ENCODE data around the gene MIOX. TPM values are rescaled to one million over a fixed set of nuclear protein-coding genes. Genes with fewer than 3 reads are reported as not detected.

Gene MIOX
- total and polyA plus RNA-seq, 2 of the 13 experiments (the other 11 are each of a cell fraction or from before 2014, with no cell fraction given), result 1.5 to 2.9 TPM

DNA sequence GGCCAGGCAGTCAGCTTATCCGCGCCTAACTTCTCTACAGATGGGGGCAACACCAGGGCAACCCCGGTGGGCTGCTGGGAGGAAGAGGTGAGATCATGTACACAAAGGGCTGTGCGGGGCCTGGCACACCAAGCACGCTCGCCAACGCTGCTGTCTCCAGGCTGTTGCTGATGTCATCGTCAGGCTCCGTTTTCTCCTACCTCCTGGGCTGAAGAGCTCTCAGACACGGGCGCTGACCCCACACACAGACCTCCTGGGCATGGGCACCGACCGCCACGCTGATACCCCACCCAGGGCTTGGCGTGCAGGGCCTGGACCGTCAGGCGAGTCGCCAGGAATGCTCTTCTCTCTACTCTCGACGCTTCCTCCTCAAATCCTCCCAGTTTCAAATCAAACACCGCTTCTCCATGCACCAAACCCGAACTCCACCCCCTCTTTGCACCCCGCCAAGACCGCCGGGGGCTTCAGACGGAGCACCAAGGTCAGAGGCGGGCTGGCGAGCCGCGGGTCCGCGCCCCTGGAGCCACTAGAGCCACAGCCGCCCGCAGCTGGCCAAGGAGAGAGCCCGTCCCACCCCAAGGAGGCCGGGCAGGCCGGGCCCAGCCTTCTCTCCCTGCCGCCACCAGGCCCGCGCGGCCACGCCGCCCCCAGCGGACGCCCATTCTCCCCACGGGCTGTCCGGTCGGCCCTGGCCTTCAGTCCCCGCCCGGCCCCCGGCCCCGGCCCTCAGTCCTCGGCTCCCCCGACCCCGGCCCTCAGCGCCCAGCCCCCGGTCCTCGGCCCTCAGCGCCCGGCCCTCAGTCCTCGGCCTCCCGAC, 12.6 kb upstream of the MIOX start:
- BruUV-seq (replicated peaks), result TSS peak; percentile 54
- no peak for DNase-seq (ENCODE audit: low spot score)
- in situ Hi-C loops (cut with HindIII; ENCODE audit: extremely low pct_ligation_motif_present, low pct_unique_long_range_greater_than_20kb), result no loop called here
- TF ChIP-seq, protein P1, sequence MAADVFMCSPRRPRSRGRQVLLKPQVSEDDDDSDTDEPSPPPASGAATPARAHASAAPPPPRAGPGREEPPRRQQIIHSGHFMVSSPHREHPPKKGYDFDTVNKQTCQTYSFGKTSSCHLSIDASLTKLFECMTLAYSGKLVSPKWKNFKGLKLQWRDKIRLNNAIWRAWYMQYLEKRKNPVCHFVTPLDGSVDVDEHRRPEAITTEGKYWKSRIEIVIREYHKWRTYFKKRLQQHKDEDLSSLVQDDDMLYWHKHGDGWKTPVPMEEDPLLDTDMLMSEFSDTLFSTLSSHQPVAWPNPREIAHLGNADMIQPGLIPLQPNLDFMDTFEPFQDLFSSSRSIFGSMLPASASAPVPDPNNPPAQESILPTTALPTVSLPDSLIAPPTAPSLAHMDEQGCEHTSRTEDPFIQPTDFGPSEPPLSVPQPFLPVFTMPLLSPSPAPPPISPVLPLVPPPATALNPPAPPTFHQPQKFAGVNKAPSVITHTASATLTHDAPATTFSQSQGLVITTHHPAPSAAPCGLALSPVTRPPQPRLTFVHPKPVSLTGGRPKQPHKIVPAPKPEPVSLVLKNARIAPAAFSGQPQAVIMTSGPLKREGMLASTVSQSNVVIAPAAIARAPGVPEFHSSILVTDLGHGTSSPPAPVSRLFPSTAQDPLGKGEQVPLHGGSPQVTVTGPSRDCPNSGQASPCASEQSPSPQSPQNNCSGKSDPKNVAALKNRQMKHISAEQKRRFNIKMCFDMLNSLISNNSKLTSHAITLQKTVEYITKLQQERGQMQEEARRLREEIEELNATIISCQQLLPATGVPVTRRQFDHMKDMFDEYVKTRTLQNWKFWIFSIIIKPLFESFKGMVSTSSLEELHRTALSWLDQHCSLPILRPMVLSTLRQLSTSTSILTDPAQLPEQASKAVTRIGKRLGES (CRISPR knock-in tag; IDR thresholded peaks at IDR 0.05; ENCODE audit: borderline replicate concordance), result no peak
- TF ChIP-seq TCF12 (IDR thresholded peaks at IDR 0.05) (no peak), TCF12 (CRISPR knock-in tag; IDR thresholded peaks at IDR 0.05) (0 out of 2 replicates have a peak, but pooled peaks have one; percentile 42), ZFY (CRISPR knock-in tag; IDR thresholded peaks at IDR 0.05) (peak; percentile 66), PBX2 (CRISPR knock-in tag; IDR thresholded peaks at IDR 0.05) (no peak), MLLT10 (CRISPR knock-in tag; IDR thresholded peaks at IDR 0.05) (no peak), ARID4A (CRISPR knock-in tag; IDR thresholded peaks at IDR 0.05; ENCODE audit: borderline replicate concordance) (0 out of 2 replicates have a peak, but pooled peaks have one; percentile 43), THAP9 (CRISPR knock-in tag; IDR thresholded peaks at IDR 0.05; ENCODE audit: borderline replicate concordance) (peak; percentile 57; the same call in 1 of the 2 replicates), ETS1 (CRISPR knock-in tag; IDR thresholded peaks at IDR 0.05) (0 out of 2 replicates have a peak, but pooled peaks have one; percentile 58)

More for the DNA sequence above, 12.6 kb upstream of the MIOX start:
- POLR2A ChIA-PET, result interaction anchor here (1.3 kb wide), 2 partner anchors 10 to 52 kb away, joined by 3 to 4 read pairs; partner anchors contain the start of gene SCO2
- H3K9ac ChIP-seq (ENCODE audit: insufficient read depth, low read depth, low read length), result peak overlapping the region; percentile 81
- peak overlapping the region; percentile 80 to 87 (median 81) for H3K4me3 ChIP-seq (replicated peaks in 1 of 3; ENCODE audit: insufficient read depth in 1 of 3, low read depth in 2 of 3, low read length in 3 of 3)
- H3K4me1 ChIP-seq (ENCODE audit: insufficient read depth, low read length), result peaks cover 59% of the 10 kb centered on the region
- peaks cover 48% of the 10 kb centered on the region for H3K79me2 ChIP-seq (ENCODE audit: insufficient read depth, low read length)
- no peak overlapping the region for H2AFZ ChIP-seq (ENCODE audit: low read length)
- peak; percentile 50 for ATAC-seq
- WGBS (ENCODE audit: low lambda C conversion rate), result 17% methylated on average over 14 of the region's 62 CpGs
- no peaks in the 10 kb centered on the region for H3K9me3 ChIP-seq (ENCODE audit: low read length)
- H3K4me2 ChIP-seq (ENCODE audit: low read depth, low read length), result peak overlapping the region; percentile 96
- no peaks in the 10 kb centered on the region for H3K36me3 ChIP-seq (replicated peaks in 1 of 2; ENCODE audit: control insufficient read depth in 1 of 2, insufficient read depth in 2 of 2, low read length in 2 of 2)
- FAIRE-seq, result no peak
- H3K27ac ChIP-seq (ENCODE audit: extremely low read length, insufficient read depth, low read length), result peak overlapping the region; percentile 38
- CTCF ChIA-PET (ENCODE audit: low intra/inter-chr PET ratio, low total read pairs), result interaction anchor here (1.1 to 1.7 kb wide), 2 partner anchors 24 to 26 kb away, joined by 3 to 6 read pairs; no protein-coding TSS in a partner anchor
- peaks cover 35% of the 10 kb centered on the region for H4K20me1 ChIP-seq (ENCODE audit: insufficient read depth, low read length)
- intact Hi-C loops (cut with micrococcal nuclease; ENCODE audit: unreplicated experiment), result no loop called here
- H3K27me3 ChIP-seq (ENCODE audit: control insufficient read depth in 1 of 2, insufficient read depth in 2 of 2, low read length in 2 of 2), result no peaks in the 10 kb centered on the region
